Panc1 (cell line): ENCODE data around the gene TMPRSS13. TPM values are rescaled to one million over a fixed set of nuclear protein-coding genes. Genes with fewer than 3 reads are reported as not detected.

Source experiments
- ATAC-seq: fragments of 200-7000 bp; cut with Tn5 transposase; 2 replicates; pipeline ENCODE4 v1.9.1; 2020; ENCODE audit warnings: mild to moderate bottlenecking, moderate library complexity
- BruUV-seq: library from RNA; stranded (reverse); fragments of 400-500 nt; replicated peaks from 2 replicates; lab custom pipeline; 2021; lab: Mats Ljungman, UMichigan
- CTCF ChIA-PET: fragments of 300-600 bp; sonication (Branson Sonifier 250); formaldehyde crosslinking; loops from one replicate; lab custom pipeline; 2022; ENCODE audit warnings: antibody characterized with exemption; lab: Charles Lee
- POLR2A ChIA-PET: fragments of 300-600 bp; sonication (Branson Sonifier 250); formaldehyde crosslinking; loops from one replicate; lab custom pipeline; 2022; ENCODE audit warnings: antibody characterized with exemption; lab: Charles Lee
- DNase-seq: peaks from one replicate; pipeline ENCODE4 v3.0.0-alpha.2; 2010; ENCODE audit warnings: low read depth, low spot score
- H3K27ac ChIP-seq: 2 replicates; pipeline ENCODE4 v1.5.1; 2011; ENCODE audit warnings: mild to moderate bottlenecking, low read length, inconsistent platforms
- H3K27me3 ChIP-seq: fragments of 200-500 bp; sonication (Bioruptor generic); 2 replicates; pipeline ENCODE4 v1.6.0; 2014; ENCODE audit warnings: low read length, inconsistent platforms; ENCODE audit not compliant: control insufficient read depth, insufficient read depth
- H3K36me3 ChIP-seq: fragments of 200-500 bp; sonication (Bioruptor generic); 2 replicates; pipeline ENCODE4 v1.5.1; 2014; ENCODE audit warnings: inconsistent platforms, mild to moderate bottlenecking, low read length, moderate library complexity; ENCODE audit not compliant: control insufficient read depth, insufficient read depth
- H3K4me1 ChIP-seq: 2 replicates; pipeline ENCODE4 v1.5.1; 2011; ENCODE audit warnings: inconsistent platforms, mild to moderate bottlenecking, low read length, moderate library complexity; ENCODE audit not compliant: control insufficient read depth, insufficient read depth
- H3K4me3 ChIP-seq, 2 experiments: 2 replicates each; pipeline ENCODE4 v1.5.1; 2011 to 2012; ENCODE audit warnings: low read depth in 2 of 2, low read length in 2 of 2, mild to moderate bottlenecking in 2 of 2, inconsistent platforms in 1 of 2, moderate library complexity in 1 of 2
- H3K9me3 ChIP-seq: fragments of 200-500 bp; sonication (Bioruptor generic); 2 replicates; pipeline ENCODE4 v1.5.1; 2014; ENCODE audit warnings: low read depth, mild to moderate bottlenecking, inconsistent platforms, low read length, moderate library complexity; ENCODE audit not compliant: control insufficient read depth, insufficient read depth
- POLR2AphosphoS5 ChIP-seq: IDR thresholded peaks from 2 replicates; pipeline ENCODE4 v1.6.1; 2012; ENCODE audit warnings: mild to moderate bottlenecking, low read depth, low read length, moderate library complexity
- REST ChIP-seq, 2 experiments: IDR thresholded peaks; 2 replicates each; pipeline ENCODE4 v1.6.1; 2011 to 2012; ENCODE audit warnings: low read depth in 2 of 2, control low read depth in 1 of 2, low read length in 1 of 2, mild to moderate bottlenecking in 1 of 2, moderate library complexity in 1 of 2; ENCODE audit not compliant: insufficient read depth in 1 of 2
- SIN3A ChIP-seq: IDR thresholded peaks from 2 replicates; pipeline ENCODE4 v1.6.1; 2012; ENCODE audit warnings: low read depth, mild to moderate bottlenecking, low read length, moderate library complexity, borderline replicate concordance; ENCODE audit not compliant: insufficient read depth
- TCF7L2 ChIP-seq: IDR thresholded peaks from 2 replicates; pipeline ENCODE4 v1.6.1; 2011; ENCODE audit warnings: mild to moderate bottlenecking, low read depth, low read length, inconsistent platforms
- in situ Hi-C: cut with HindIII; loops from 2 replicates; pipeline ENCODE4 v1.10.0; 2016; ENCODE audit warnings: low sequenced_read_pairs, low pct_unique_long_range_greater_than_20kb
- intact Hi-C: fragments of 100-400 bp; cut with micrococcal nuclease; formaldehyde crosslinking; loops from one replicate; pipeline ENCODE4 v1.10.0; 2022; ENCODE audit not compliant: unreplicated experiment
- total RNA-seq: library from RNA; stranded (reverse); gene quantifications from one replicate; pipeline ENCODE4 v1.2.1, GENCODE V29; 2021; ENCODE audit not compliant: unreplicated experiment
- TF ChIP-seq, protein P1 (sequence below): fragments of 450-650 bp; IDR thresholded peaks from 2 replicates; pipeline ENCODE4 v1.5.1; 2017; ENCODE audit warnings: mild to moderate bottlenecking

Gene TMPRSS13
- total RNA-seq, 1 experiment from 2014 or later = not detected

GRCh38 chr11:117884994-117885393 lies 44.2 kb downstream of the TMPRSS13 start:
- in situ Hi-C loops = no loop called here
- Histone ChIP-seq H3K36me3 (no peaks in the 10 kb centered on the region), H3K4me1 (no peaks in the 10 kb centered on the region), H3K27ac (no peak overlapping the region), H3K4me3 (no peak overlapping the region), H3K27me3 (peaks cover 29% of the 10 kb centered on the region), H3K9me3 (no peaks in the 10 kb centered on the region)
- no TSS peak for BruUV-seq
- ATAC-seq = no peak
- intact Hi-C loops = no loop called here
- no peak for DNase-seq
- CTCF ChIA-PET = interaction anchor here (0.7 kb wide), 1 partner anchor 62 kb away, joined by 3 read pairs; no protein-coding TSS in a partner anchor
- TF ChIP-seq POLR2AphosphoS5 (no peak), SIN3A (no peak), TCF7L2 (no peak), REST (IDR thresholded peaks at IDR 0.05; ENCODE audit: insufficient read depth in 1 of 2, low read depth in 2 of 2, low read length in 1 of 2) (no peak)
- TF ChIP-seq, protein P1, sequence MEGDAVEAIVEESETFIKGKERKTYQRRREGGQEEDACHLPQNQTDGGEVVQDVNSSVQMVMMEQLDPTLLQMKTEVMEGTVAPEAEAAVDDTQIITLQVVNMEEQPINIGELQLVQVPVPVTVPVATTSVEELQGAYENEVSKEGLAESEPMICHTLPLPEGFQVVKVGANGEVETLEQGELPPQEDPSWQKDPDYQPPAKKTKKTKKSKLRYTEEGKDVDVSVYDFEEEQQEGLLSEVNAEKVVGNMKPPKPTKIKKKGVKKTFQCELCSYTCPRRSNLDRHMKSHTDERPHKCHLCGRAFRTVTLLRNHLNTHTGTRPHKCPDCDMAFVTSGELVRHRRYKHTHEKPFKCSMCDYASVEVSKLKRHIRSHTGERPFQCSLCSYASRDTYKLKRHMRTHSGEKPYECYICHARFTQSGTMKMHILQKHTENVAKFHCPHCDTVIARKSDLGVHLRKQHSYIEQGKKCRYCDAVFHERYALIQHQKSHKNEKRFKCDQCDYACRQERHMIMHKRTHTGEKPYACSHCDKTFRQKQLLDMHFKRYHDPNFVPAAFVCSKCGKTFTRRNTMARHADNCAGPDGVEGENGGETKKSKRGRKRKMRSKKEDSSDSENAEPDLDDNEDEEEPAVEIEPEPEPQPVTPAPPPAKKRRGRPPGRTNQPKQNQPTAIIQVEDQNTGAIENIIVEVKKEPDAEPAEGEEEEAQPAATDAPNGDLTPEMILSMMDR = no peak
- POLR2A ChIA-PET = no interaction called here

GRCh38 chr11:117883063-117883462 lies 46.1 kb downstream of the TMPRSS13 start:
- H3K27me3 ChIP-seq = peaks cover 46% of the 10 kb centered on the region
- DNase-seq (no peak), ATAC-seq (no peak)
- in situ Hi-C loops = no loop called here
- intact Hi-C loops = no loop called here
- H3K9me3 ChIP-seq = no peaks in the 10 kb centered on the region
- no peak overlapping the region for H3K4me3 ChIP-seq
- BruUV-seq = no TSS peak
- no peaks in the 10 kb centered on the region for H3K36me3 ChIP-seq
- no peak overlapping the region for H3K27ac ChIP-seq
- ChIA-PET POLR2A (no interaction called here), CTCF (no interaction called here)
- no peak for TF ChIP-seq POLR2AphosphoS5
- TF ChIP-seq, protein P1 = no peak
- TF ChIP-seq REST (IDR thresholded peaks at IDR 0.05; ENCODE audit: insufficient read depth in 1 of 2, low read depth in 2 of 2, low read length in 1 of 2) = no peak
- no peak for TF ChIP-seq SIN3A
- no peak for TF ChIP-seq TCF7L2
- no peaks in the 10 kb centered on the region for H3K4me1 ChIP-seq
